ENCODE measurements around the gene ZNF215.

DNA sequence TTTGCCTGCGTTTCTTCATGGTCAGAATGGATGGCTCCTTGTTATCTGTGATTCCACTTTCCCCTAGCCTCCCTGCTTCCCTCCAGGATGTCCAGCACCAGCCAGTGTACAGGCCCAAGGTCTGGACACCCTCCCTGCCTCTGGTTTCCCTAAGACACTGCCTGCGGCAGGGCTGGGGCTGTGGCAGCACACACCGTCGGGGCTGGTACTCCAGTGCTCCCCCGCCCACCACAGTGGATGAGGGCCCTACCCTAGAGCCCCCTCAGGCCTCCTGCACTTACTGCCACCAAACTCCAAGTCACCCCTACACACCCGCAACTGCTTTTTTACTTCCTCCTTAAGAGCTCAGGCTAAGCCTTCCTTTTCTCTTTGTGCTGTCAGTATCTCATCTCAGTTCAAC is 65.0 kb downstream of the ZNF215 start:
- TF ChIP-seq, protein P1, sequence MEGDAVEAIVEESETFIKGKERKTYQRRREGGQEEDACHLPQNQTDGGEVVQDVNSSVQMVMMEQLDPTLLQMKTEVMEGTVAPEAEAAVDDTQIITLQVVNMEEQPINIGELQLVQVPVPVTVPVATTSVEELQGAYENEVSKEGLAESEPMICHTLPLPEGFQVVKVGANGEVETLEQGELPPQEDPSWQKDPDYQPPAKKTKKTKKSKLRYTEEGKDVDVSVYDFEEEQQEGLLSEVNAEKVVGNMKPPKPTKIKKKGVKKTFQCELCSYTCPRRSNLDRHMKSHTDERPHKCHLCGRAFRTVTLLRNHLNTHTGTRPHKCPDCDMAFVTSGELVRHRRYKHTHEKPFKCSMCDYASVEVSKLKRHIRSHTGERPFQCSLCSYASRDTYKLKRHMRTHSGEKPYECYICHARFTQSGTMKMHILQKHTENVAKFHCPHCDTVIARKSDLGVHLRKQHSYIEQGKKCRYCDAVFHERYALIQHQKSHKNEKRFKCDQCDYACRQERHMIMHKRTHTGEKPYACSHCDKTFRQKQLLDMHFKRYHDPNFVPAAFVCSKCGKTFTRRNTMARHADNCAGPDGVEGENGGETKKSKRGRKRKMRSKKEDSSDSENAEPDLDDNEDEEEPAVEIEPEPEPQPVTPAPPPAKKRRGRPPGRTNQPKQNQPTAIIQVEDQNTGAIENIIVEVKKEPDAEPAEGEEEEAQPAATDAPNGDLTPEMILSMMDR (conservative IDR thresholded peaks at IDR 0.05 in 1 of 2, IDR thresholded peaks at IDR 0.05 in 1 of 2; ENCODE audit: extremely low read depth in 1 of 2, insufficient read depth in 1 of 2, low read depth in 1 of 2, low read length in 2 of 2) = no peak
- TF ChIP-seq EZH2 (IDR thresholded peaks at IDR 0.05; ENCODE audit: borderline replicate concordance, low read length) = no peak

Data from mammary epithelial cell (primary cell).